Adrenal gland (tissue), 5 donors: ENCODE data around the gene PLA2G4C.

ENCODE experiments used
- POLR2A ChIP-seq, 2 donors: fragments of 450-650 bp; IDR thresholded peaks; one replicate each; pipeline ENCODE4 v1.6.1; 2017; ENCODE audit warnings: antibody characterized with exemption in 2 of 2, mild to moderate bottlenecking in 2 of 2, moderate library complexity in 1 of 2
- TF ChIP-seq, protein P1 (sequence below), 6 experiments: fragments of 450-650 bp in 4 of 6; fragments of 200-600 bp in 2 of 6; sonication (generic) in 1 of 6; IDR thresholded peaks; 1 replicate in 5 of 6; 2 replicates in 1 of 6; pipeline versions ENCODE4 v1.5.1 to v1.8.0; 2016 to 2021; ENCODE audit warnings: antibody characterized with exemption in 6 of 6, mild to moderate bottlenecking in 2 of 6, moderate library complexity in 1 of 6
- donor health status: DM: no; HTN: no; CAD: no.

DNA sequence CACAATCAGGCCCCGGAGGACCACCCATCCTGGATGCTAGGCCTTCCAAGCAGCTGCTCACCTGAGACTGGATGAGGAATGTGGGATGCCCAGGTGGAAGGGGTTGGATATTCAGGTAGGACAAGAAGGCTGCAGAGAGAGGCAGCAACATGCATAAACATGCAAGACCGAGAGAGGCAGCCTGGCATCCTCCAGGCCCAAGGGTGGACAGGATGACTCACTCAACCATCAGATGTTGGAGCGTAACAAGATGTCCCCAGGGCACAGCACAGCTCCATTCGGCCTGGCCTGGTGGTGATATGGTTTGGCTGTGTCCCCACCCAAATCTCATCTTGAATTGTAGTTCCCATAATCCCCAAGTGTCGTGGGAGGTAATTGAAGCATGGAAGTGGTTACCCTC lies 56.8 kb downstream of the PLA2G4C start:
- no peak for TF ChIP-seq POLR2A (IDR thresholded peaks at IDR 0.05)
- TF ChIP-seq, protein P1, sequence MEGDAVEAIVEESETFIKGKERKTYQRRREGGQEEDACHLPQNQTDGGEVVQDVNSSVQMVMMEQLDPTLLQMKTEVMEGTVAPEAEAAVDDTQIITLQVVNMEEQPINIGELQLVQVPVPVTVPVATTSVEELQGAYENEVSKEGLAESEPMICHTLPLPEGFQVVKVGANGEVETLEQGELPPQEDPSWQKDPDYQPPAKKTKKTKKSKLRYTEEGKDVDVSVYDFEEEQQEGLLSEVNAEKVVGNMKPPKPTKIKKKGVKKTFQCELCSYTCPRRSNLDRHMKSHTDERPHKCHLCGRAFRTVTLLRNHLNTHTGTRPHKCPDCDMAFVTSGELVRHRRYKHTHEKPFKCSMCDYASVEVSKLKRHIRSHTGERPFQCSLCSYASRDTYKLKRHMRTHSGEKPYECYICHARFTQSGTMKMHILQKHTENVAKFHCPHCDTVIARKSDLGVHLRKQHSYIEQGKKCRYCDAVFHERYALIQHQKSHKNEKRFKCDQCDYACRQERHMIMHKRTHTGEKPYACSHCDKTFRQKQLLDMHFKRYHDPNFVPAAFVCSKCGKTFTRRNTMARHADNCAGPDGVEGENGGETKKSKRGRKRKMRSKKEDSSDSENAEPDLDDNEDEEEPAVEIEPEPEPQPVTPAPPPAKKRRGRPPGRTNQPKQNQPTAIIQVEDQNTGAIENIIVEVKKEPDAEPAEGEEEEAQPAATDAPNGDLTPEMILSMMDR (IDR thresholded peaks at IDR 0.05) = no peak
